Amniotic epithelial cell (primary cell): Measurements from ENCODE around the gene FBXW5.

Experiments
- DNase-seq: peaks from one replicate; pipeline ENCODE4 v3.0.0-alpha.2; 2010; ENCODE audit warnings: low read depth

FBXW5 gene

GRCh38 chr9:136907011-136907914 is 37.3 kb downstream of the FBXW5 start:
- no peak for DNase-seq

DNA sequence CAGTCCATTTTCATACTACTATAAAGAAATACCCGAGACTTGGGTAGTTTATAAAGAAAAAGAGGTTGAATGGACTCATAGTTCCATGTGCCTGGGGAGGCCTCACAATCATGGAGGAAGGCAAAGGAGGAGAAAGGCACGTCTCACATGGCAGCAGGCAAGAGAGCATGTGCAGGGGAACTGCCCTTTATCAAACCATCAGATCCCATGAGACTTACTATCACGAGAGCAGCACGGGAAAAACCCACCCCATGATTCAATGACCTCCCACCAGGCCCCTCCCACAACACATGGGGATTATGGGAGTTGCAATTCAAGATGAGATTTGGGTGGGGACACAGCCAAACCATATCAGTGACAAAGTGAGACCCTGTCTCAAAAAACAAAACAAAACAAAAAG is 38.3 kb downstream of the FBXW5 start:
- DNase-seq: no peak

DNA sequence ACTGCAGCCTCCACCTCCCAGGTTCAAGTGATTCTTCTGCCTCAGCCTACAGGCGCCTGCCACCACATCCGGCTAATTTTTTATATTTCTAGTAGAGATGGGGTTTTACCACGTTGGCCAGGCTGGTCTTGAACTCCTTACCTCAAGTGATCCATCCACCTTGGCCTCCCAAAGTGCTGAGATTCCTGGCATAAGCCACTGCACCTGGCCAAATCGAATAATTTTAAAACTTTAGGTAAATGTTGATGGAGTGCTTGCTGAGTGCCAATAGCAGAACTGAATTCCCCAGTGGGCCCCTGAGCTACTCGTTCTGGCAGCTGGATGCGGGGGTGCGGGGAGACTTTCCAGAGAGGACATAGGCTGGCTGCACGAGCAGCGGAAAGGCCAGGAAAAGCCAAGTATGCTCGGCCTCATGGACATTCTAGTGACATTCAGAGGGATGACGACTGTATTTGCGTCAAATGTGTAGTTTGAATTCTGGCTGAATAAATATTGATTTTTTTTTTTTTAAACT is 41.4 kb downstream of the FBXW5 start:
- no peak for DNase-seq

DNA sequence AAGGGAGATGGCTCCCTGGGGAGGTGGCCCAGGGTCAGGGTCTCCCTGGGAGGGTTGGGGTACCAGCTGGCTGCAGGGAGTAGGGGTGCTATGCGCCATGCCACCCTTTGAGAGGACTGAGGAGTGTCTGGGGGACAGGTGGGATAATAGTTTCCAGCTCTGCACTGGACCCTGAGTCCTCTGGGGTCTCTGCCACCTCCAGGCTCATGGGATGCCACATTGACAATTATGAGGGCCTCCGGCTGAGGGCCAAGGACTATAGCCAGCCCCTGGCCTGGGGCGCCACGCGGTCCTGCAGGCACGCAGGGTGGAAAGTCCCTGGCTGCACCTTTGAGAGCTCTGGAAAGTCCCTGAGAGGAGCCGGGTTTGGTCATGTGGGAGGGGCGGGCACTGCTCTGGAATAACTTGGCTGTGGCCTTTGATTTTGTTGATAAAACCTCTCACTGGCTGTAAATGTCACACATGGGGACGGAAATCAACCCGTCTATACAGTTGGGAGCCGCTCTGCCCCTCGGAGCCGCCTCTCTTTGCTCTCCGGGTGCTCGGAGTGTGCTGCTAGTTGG is 42.2 kb downstream of the FBXW5 start:
- no peak for DNase-seq

DNA sequence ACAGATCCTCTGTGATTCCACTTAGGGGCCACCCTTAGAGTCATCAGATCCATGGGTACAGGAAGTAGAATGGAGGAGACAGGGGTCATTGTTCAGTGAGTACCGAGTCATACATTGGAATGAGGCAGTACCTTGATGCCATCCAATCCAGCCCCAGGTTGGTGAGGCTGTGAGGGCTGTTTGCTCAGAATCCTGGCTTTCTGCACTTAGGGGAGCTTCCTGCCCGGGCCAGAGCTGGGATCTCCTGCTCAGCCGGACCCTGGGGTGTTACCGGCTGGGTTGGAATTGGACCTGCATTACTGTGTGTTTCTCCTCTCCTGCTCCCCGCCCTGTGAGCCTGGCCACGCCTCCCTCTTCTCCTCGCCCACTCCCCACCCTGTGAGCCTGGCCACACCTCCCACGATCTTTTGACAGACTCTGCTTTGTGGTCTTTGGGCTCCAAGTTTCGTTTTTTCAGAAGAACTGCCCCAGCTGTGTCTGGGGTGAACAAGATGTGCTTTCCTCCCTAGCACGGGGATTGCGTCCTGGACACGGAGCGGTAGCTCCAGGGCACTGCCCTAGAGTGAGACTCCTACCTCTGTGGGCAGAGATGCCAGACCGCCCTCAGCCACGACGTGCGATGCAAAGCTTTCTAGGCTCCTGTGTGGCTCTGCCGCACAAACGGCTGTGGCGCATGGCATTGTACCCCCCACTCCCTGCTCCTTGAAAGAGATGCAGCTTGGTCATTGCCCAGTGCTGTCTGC is 42.9 kb downstream of the FBXW5 start:
- peak; percentile 12 for DNase-seq

GRCh38 chr9:136900988-136901515 is 43.5 kb downstream of the FBXW5 start:
- no peak for DNase-seq

DNA sequence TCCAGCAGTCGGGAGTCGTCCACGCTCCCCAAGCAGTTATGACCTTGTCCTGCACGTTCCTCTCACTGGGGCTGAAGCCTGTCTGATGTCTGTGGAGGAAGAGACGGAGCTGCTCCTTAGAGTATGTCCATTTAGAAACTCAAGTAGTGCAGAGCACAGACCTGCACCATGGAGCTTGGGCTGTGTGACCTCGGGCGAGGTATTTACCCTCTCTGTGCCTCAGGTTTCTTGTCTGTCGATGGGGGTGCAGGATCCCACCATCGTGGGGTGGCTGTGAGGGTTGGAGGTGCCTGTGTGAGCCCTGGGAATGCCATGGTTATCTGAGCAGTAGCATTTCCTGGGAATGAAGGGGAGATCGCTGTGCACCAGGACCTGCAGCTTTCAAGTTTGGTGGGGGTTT is 44.0 kb downstream of the FBXW5 start:
- DNase-seq: no peak

DNA sequence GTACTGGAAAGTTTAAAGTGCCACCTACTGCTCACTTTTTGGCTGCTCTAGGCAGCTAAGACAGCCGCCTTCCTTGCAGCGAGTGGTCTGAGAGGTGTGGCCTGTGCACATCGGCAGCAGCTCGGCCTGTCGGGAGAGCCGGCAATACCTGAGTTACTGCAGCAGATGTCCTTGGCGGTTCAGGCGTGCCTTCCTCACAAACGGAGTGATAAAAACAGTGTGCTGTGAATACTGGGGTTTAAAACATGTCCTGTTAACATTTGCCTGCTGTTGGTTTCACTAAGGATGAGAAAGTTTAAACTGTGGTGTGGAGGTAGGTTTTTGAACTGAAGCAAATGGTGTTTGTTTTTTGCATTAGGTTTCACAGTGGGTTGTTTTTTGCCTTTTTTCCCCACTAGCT is 45.3 kb downstream of the FBXW5 start:
- DNase-seq: peak; percentile 26

- DNase-seq: no peak
These were observed 45.9 kb downstream of the FBXW5 start for GRCh38 chr9:136898483-136899100.

GRCh38 chr9:136896027-136896426 is 48.5 kb downstream of the FBXW5 start:
- no peak for DNase-seq

- DNase-seq: no peak
These were observed 53.9 kb downstream of the FBXW5 start for GRCh38 chr9:136890661-136891060.
